Upper lobe of left lung (tissue), 4 donors: ENCODE measurements around the gene SLC16A1.

ENCODE experiments used
- CTCF ChIP-seq, 6 experiments: fragments of 450-650 bp in 4 of 6; fragments of 200-600 bp in 2 of 6; sonication (generic) in 2 of 6; IDR thresholded peaks; one replicate each; pipeline ENCODE4 v1.5.1; 2016 to 2019; ENCODE audit warnings: antibody characterized with exemption in 6 of 6
- EP300 ChIP-seq, 4 donors: sonication (generic); formaldehyde crosslinking; IDR thresholded peaks; one replicate each; pipeline ENCODE4 v1.5.1; 2017; ENCODE audit warnings: antibody characterized with exemption in 4 of 4, control low read depth in 2 of 4
- POLR2A ChIP-seq, 4 donors: fragments of 450-650 bp; IDR thresholded peaks; one replicate each; pipeline ENCODE4 v1.5.1; 2016 to 2017; ENCODE audit warnings: antibody characterized with exemption in 4 of 4, mild to moderate bottlenecking in 2 of 4
- POLR2AphosphoS5 ChIP-seq, 2 donors: sonication (generic); formaldehyde crosslinking; IDR thresholded peaks; one replicate each; pipeline ENCODE4 v1.5.1; 2017; ENCODE audit warnings: antibody characterized with exemption in 2 of 2

GRCh38 chr1:112973788-112974187, 17.8 kb upstream of the SLC16A1 start:
- TF ChIP-seq CTCF (IDR thresholded peaks at IDR 0.05) (no peak), EP300 (IDR thresholded peaks at IDR 0.05) (no peak), POLR2A (IDR thresholded peaks at IDR 0.05) (no peak), POLR2AphosphoS5 (IDR thresholded peaks at IDR 0.05) (no peak)
